ENCODE measurements around the gene ARMC5. TPM values are rescaled to one million over a fixed set of nuclear protein-coding genes. Genes with fewer than 3 reads are reported as not detected.
A peak's percentile ranks its signal among the peaks of the same experiment; 100 is the strongest.

Gene ARMC5
- total RNA-seq, 3 donors from 2014 or later: 8.3 to 9.9 (median 8.5) TPM

DNA sequence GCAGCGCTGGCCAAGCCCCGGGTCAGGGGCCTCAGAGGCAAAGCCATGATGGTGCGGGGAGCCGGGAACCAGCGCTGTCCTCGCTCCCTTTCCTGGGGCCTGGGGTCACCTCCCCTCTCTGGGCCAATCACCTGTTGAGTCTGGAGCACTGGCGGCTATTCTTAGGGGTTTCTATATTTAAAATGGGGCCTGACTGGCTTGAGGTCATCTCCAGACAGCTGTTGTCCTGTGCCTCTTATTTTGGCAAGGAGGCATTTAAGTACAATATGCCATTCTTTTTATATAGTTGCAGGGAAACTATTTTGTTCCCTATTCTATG is 31.1 kb upstream of the ARMC5 start, which contains the start of gene COX6A2:
Gene COX6A2 (minus strand): TSS at position 82 of the 319 bp plus-strand sequence. CDS start 35 bp downstream, at position 47.
- H3K36me3 ChIP-seq (ENCODE audit: low read depth): no peaks in the 10 kb centered on the region
- ATAC-seq: no peak

DNA sequence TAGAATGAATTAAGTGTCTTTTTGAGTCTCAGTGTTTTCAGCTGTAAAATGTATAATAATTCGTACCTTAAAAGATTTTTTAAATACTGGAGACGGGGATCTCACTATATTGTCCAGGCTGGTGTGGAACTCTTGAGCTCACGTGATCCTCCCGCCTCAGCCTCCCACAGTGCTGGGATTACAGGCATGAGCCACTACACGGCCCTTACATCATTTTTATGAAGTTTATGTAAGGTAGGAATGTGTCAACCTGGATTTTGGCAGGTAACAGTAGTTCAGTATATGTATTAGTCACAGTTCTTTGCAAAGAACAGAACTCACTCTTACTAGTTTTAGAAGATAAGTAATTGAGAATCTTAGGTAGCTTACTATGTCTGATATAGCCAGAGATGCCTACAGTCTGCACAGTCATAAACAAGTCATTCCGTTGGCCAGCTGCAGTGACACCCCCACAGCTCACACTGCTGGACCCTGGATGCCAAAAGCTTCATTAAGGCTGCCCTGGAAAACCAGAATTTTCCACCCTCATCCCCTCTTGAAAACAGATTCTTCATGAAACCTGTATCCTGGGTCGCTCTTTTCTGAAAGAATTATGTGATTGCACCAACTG is 30.6 kb upstream of the ARMC5 start:
- H3K4me3 ChIP-seq: no peak overlapping the region
- no peaks in the 10 kb centered on the region for H3K36me3 ChIP-seq (ENCODE audit: low read depth)
- intact Hi-C loops (cut with DNase I, micrococcal nuclease): no loop called here
- TF ChIP-seq, protein P1, sequence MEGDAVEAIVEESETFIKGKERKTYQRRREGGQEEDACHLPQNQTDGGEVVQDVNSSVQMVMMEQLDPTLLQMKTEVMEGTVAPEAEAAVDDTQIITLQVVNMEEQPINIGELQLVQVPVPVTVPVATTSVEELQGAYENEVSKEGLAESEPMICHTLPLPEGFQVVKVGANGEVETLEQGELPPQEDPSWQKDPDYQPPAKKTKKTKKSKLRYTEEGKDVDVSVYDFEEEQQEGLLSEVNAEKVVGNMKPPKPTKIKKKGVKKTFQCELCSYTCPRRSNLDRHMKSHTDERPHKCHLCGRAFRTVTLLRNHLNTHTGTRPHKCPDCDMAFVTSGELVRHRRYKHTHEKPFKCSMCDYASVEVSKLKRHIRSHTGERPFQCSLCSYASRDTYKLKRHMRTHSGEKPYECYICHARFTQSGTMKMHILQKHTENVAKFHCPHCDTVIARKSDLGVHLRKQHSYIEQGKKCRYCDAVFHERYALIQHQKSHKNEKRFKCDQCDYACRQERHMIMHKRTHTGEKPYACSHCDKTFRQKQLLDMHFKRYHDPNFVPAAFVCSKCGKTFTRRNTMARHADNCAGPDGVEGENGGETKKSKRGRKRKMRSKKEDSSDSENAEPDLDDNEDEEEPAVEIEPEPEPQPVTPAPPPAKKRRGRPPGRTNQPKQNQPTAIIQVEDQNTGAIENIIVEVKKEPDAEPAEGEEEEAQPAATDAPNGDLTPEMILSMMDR (IDR thresholded peaks at IDR 0.05): no peak
- no peak for ATAC-seq
- peaks cover 4% of the 10 kb centered on the region for H3K4me1 ChIP-seq (ENCODE audit: low read depth)
- H3K9me3 ChIP-seq: no peaks in the 10 kb centered on the region
- DNase-seq: peak in 1 of 3 donors; percentile 2

More for the DNA sequence above, 31.1 kb upstream of the ARMC5 start, which contains the start of gene COX6A2:
- peaks cover 4% of the 10 kb centered on the region for H3K4me1 ChIP-seq (ENCODE audit: low read depth)
- DNase-seq: no peak
- intact Hi-C loops (cut with DNase I, micrococcal nuclease): no loop called here
- H3K4me3 ChIP-seq: no peak within 1 kb of the TSS
- TF ChIP-seq, protein P1 (IDR thresholded peaks at IDR 0.05): no peak
- no peaks in the 10 kb centered on the region for H3K9me3 ChIP-seq

DNA sequence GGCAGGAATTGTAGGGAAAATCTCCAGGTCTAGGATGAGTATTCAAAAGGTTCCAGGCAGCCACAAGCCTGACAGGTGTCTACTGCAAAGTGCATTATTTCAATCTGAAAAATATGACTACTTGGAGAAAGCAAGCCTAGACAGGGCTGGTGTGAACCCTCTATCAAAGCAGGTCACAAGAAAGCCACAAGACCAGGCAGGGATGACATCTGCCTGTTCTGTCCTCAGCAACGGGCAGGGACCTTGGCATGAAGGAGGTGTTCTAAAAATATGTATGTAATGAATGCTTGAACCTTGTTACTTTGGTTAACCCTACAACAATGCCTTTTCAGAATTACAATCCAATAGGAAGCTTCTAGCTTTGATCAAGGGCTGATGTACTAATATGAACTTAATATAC is 30.0 kb upstream of the ARMC5 start:
- H3K36me3 ChIP-seq (ENCODE audit: low read depth): no peaks in the 10 kb centered on the region
- H3K4me1 ChIP-seq (ENCODE audit: low read depth): peaks cover 4% of the 10 kb centered on the region
- intact Hi-C loops (cut with DNase I, micrococcal nuclease): no loop called here
- no peaks in the 10 kb centered on the region for H3K9me3 ChIP-seq
- TF ChIP-seq, protein P1 (IDR thresholded peaks at IDR 0.05): no peak
- no peak overlapping the region for H3K4me3 ChIP-seq
- DNase-seq (no peak), ATAC-seq (no peak)

DNA sequence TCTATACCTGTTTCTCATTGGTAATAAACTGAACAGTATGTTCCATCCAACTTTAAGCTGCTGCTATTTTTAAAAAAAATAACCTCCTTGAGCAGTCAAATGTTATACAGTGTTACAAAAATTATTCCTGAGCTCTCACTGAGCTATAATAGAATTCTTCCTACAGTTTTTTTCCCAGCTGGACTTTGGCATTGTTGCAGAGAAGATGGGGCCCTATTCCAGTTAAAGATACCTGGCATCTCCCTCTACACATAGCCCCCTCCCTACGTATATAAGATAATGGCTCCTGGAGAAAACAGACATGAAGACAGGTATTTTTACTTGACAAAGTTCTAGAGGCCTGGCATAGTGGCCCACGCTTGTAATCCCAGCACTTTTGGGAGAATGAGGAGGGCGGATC is 29.5 kb upstream of the ARMC5 start:
- Histone ChIP-seq H3K4me1 (ENCODE audit: low read depth) (peaks cover 4% of the 10 kb centered on the region), H3K4me3 (no peak overlapping the region), H3K9me3 (no peaks in the 10 kb centered on the region), H3K36me3 (ENCODE audit: low read depth) (no peaks in the 10 kb centered on the region)
- ATAC-seq (no peak), DNase-seq (no peak)
- TF ChIP-seq, protein P1 (IDR thresholded peaks at IDR 0.05): no peak
- intact Hi-C loops (cut with DNase I, micrococcal nuclease): no loop called here

DNA sequence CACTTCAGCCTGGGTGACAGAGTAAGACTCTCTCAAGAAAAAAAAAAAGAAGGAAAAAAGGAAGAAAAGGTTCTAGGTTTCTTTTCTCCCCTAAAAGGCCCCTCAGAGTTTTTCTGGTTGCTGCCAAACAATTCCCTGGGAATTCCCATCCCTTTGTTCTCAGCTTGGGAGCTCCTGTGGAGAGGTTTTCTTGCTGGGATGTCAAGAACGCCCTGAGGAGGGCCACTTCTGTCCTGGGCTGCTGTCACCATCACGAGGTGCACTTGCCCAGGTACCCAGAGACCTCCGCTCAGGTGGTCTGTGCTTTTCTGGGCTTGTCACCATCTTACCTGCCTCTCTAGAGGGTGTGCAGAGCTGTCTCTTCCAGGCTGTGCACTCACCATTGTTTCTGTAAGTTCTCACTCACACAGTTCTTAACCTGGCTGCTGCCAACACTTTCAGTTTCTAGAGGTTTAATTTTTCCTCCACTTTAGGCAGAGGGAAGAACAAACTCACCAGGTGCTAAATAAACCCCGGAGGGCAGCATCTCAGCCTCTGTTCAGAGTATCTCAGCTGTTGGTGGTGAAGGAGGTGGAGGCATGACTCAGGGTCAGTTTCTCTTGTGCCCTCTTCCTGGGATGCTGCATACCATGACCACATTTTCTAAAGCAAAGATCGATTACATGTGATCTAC is 28.8 kb upstream of the ARMC5 start:
- Histone ChIP-seq H3K4me1 (ENCODE audit: low read depth) (peaks cover 4% of the 10 kb centered on the region), H3K9me3 (no peaks in the 10 kb centered on the region), H3K4me3 (no peak overlapping the region), H3K36me3 (ENCODE audit: low read depth) (no peaks in the 10 kb centered on the region)
- ATAC-seq: no peak
- intact Hi-C loops (cut with DNase I, micrococcal nuclease): no loop called here
- peak in 1 of 3 donors; percentile 11 for DNase-seq
- TF ChIP-seq, protein P1 (IDR thresholded peaks at IDR 0.05): no peak
